ENCODE data around the gene CARS2.

GRCh38 chr13:110624766-110625756 lies 80.9 kb downstream of the CARS2 start:
- TF ChIP-seq REST (IDR thresholded peaks at IDR 0.05; ENCODE audit: unreplicated experiment) (no peak), CREB1 (CRISPR knock-in tag; IDR thresholded peaks at IDR 0.05; ENCODE audit: low read depth) (no peak), CTCF (conservative IDR thresholded peaks at IDR 0.05; ENCODE audit: low read depth in 2 of 2) (no peak), POLR2AphosphoS5 (IDR thresholded peaks at IDR 0.05; ENCODE audit: low read depth) (no peak), EZH2phosphoT487 (IDR thresholded peaks at IDR 0.05; ENCODE audit: unreplicated experiment) (no peak), EZH2 (IDR thresholded peaks at IDR 0.05; ENCODE audit: low read depth, unreplicated experiment) (no peak), STAT1 (IDR thresholded peaks at IDR 0.05; ENCODE audit: unreplicated experiment) (no peak), JUNB (IDR thresholded peaks at IDR 0.05; ENCODE audit: unreplicated experiment) (no peak), ETS1 (IDR thresholded peaks at IDR 0.05) (no peak), ZNF462 (CRISPR knock-in tag; IDR thresholded peaks at IDR 0.05) (no peak), ZNF331 (CRISPR knock-in tag; IDR thresholded peaks at IDR 0.05; ENCODE audit: low read depth) (no peak), ZNF114 (CRISPR knock-in tag; IDR thresholded peaks at IDR 0.05) (no peak), NANOG (IDR thresholded peaks at IDR 0.05; ENCODE audit: borderline replicate concordance) (no peak)

Measured in GM23338 (cell line).